Esophagus muscularis mucosa (tissue), 4 donors: Measurements from ENCODE around the gene SIK2. TPM values are rescaled to one million over a fixed set of nuclear protein-coding genes. Genes with fewer than 3 reads are reported as not detected.

Experiments used
- DNase-seq: peaks from one replicate; pipeline ENCODE4 v3.0.0-alpha.2; 2017; ENCODE audit errors: extremely low spot score
- H3K27ac ChIP-seq, 4 donors: fragments of 200-600 bp; sonication (generic); replicated peaks in 1 of 4; 1 replicate in 3 of 4; 2 replicates in 1 of 4; pipeline ENCODE4 v1.5.1; 2016 to 2019; ENCODE audit warnings: mild to moderate bottlenecking in 1 of 4
- H3K27me3 ChIP-seq, 4 donors: fragments of 200-600 bp; sonication (generic); one replicate each; pipeline versions ENCODE4 v1.5.1 to v1.6.0; 2016 to 2019
- H3K36me3 ChIP-seq, 4 donors: fragments of 200-600 bp; sonication (generic); one replicate each; pipeline ENCODE4 v1.5.1; 2016 to 2019
- H3K4me1 ChIP-seq, 4 donors: fragments of 200-600 bp; sonication (generic); one replicate each; pipeline ENCODE4 v1.5.1; 2016 to 2019
- H3K4me3 ChIP-seq, 4 donors: fragments of 200-600 bp; sonication (generic); 1 replicate in 2 of 4; 2 replicates in 2 of 4; pipeline ENCODE4 v1.5.1; 2016 to 2019; ENCODE audit warnings: mild to moderate bottlenecking in 4 of 4, moderate library complexity in 1 of 4
- H3K9me3 ChIP-seq, 4 donors: fragments of 200-600 bp; sonication (generic); 1 replicate in 3 of 4; 2 replicates in 1 of 4; pipeline ENCODE4 v1.5.1; 2016 to 2019
- EP300 ChIP-seq: sonication (generic); formaldehyde crosslinking; IDR thresholded peaks from one replicate; pipeline ENCODE4 v1.6.1; 2017; ENCODE audit warnings: antibody characterized with exemption
- POLR2A ChIP-seq: fragments of 450-650 bp; IDR thresholded peaks from one replicate; pipeline ENCODE4 v1.6.1; 2017; ENCODE audit warnings: antibody characterized with exemption, moderate library complexity, mild to moderate bottlenecking, low read depth
- POLR2AphosphoS5 ChIP-seq, 2 donors: sonication (generic); formaldehyde crosslinking; IDR thresholded peaks; one replicate each; pipeline ENCODE4 v1.6.1; 2017; ENCODE audit warnings: antibody characterized with exemption in 2 of 2
- WGBS: methylation state at CpG from one replicate; pipeline ENCODE4 v1.1.5; 2018; 5-methylcytosine and 5-hydroxymethylcytosine counted together
- intact Hi-C: fragments of 100-400 bp; cut with DNase I; formaldehyde crosslinking; loops from one replicate; pipeline ENCODE4 v1.15.1; 2023
- total RNA-seq, 4 donors: library from RNA; depleted of rRNA; stranded (reverse); fragments of >200 nt; gene quantifications; one replicate each; pipeline versions ENCODE4 v1.1.0 to v1.2.1, GENCODE V29; 2016
- TF ChIP-seq, protein P1 (sequence below), 3 experiments: fragments of 200-600 bp in 2 of 3; fragments of 450-650 bp in 1 of 3; sonication (generic) in 2 of 3; IDR thresholded peaks; one replicate each; pipeline ENCODE4 v1.5.1; 2017 to 2019; ENCODE audit warnings: antibody characterized with exemption in 3 of 3, mild to moderate bottlenecking in 2 of 3, moderate library complexity in 1 of 3

Gene SIK2
- total RNA-seq, 4 donors from 2014 or later: 14.5 to 22.1 (median 17.4) TPM

DNA sequence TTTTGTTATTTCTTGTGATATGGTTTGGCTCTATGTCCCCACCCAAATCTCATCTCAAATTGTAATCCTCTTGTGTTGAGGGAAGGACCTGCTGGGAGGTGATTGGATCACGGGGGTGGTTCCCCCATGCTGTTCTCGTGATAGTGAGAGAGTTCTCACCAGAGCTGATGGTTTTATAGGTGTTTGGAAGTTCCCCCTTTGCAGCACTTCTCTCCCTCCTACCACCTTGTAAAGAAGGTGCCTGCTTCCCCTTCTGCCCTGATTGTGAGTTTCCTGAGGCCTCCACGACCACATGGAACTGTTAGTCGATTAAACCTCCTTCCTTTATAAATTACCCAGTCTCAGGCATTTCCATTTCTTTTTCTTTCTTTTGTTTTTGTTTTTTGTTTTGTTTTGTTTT lies 24.4 kb upstream of the SIK2 start:
- WGBS: 79% methylated on average over 4 of the region's 4 CpGs
- TF ChIP-seq EP300 (no peak), POLR2A (no peak), POLR2AphosphoS5 (IDR thresholded peaks at IDR 0.05) (no peak)
- TF ChIP-seq, protein P1, sequence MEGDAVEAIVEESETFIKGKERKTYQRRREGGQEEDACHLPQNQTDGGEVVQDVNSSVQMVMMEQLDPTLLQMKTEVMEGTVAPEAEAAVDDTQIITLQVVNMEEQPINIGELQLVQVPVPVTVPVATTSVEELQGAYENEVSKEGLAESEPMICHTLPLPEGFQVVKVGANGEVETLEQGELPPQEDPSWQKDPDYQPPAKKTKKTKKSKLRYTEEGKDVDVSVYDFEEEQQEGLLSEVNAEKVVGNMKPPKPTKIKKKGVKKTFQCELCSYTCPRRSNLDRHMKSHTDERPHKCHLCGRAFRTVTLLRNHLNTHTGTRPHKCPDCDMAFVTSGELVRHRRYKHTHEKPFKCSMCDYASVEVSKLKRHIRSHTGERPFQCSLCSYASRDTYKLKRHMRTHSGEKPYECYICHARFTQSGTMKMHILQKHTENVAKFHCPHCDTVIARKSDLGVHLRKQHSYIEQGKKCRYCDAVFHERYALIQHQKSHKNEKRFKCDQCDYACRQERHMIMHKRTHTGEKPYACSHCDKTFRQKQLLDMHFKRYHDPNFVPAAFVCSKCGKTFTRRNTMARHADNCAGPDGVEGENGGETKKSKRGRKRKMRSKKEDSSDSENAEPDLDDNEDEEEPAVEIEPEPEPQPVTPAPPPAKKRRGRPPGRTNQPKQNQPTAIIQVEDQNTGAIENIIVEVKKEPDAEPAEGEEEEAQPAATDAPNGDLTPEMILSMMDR (IDR thresholded peaks at IDR 0.05): no peak

DNA sequence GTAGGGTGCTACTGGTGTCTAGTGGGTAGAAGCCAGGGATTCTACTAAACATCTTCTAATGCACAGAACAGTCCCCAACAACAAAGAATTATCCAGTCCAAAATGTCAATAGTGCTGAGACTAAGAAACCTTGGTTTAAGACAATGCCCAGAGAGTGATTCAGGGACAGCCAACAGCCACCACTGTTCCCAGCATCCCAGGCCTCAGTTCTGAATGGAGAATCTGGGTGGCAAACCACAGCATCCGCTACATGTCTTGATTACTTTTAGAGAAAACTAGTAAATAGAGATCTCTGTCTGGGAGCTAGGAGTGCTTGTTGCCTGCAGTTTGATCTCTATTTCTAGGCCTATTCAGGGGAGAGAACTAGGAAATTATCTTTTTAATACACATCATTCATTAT lies 20.9 kb upstream of the SIK2 start:
- H3K36me3 ChIP-seq: no peaks in the 10 kb centered on the region
- H3K4me1 ChIP-seq: peaks cover 0 to 11% (median 7%) of the 10 kb centered on the region in 4 donors
- WGBS: 94% methylated on average over 1 of the region's 1 CpG
- no peak overlapping the region for H3K4me3 ChIP-seq
- no peaks in the 10 kb centered on the region for H3K27me3 ChIP-seq
- no peak overlapping the region for H3K27ac ChIP-seq
- intact Hi-C loops: no loop called here
- DNase-seq: peak; percentile 42
- TF ChIP-seq, protein P1 (IDR thresholded peaks at IDR 0.05): no peak
- H3K9me3 ChIP-seq: no peaks in the 10 kb centered on the region

More for the DNA sequence above, 24.4 kb upstream of the SIK2 start:
- Histone ChIP-seq H3K4me3 (no peak overlapping the region), H3K9me3 (no peaks in the 10 kb centered on the region), H3K27ac (no peak overlapping the region), H3K27me3 (no peaks in the 10 kb centered on the region), H3K36me3 (no peaks in the 10 kb centered on the region), H3K4me1 (peaks cover 16 to 24% (median 20%) of the 10 kb centered on the region in 4 donors)
- intact Hi-C loops: no loop called here
- no peak for DNase-seq

DNA sequence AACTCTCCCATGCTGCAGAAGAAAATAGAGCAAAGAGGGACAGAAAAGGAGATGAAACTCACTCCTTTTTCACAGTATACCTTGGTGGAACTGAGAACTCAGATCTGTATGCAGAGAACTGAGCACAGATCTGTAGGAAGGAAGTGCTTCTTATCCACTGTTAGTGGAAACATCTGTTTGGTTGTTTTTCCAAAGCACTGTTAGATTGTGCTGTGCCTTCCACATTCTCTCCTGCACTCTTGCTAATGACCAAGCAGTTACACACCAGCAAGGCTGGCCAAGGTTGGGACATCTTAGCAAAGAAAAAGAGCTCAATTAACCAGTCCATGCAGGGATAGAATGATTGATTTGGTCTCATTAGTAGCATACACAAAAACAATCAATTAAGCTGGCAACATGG lies 20.1 kb upstream of the SIK2 start:
- intact Hi-C loops: no loop called here
- Histone ChIP-seq H3K4me1 (peaks cover 0 to 11% (median 7%) of the 10 kb centered on the region in 4 donors), H3K27ac (no peak overlapping the region), H3K36me3 (no peaks in the 10 kb centered on the region), H3K9me3 (no peaks in the 10 kb centered on the region), H3K27me3 (no peaks in the 10 kb centered on the region), H3K4me3 (no peak overlapping the region)
- no peak for TF ChIP-seq POLR2AphosphoS5 (IDR thresholded peaks at IDR 0.05)
- no peak for TF ChIP-seq POLR2A
- no peak for TF ChIP-seq EP300
- TF ChIP-seq, protein P1 (IDR thresholded peaks at IDR 0.05): no peak
- peak; percentile 50 for DNase-seq

DNA sequence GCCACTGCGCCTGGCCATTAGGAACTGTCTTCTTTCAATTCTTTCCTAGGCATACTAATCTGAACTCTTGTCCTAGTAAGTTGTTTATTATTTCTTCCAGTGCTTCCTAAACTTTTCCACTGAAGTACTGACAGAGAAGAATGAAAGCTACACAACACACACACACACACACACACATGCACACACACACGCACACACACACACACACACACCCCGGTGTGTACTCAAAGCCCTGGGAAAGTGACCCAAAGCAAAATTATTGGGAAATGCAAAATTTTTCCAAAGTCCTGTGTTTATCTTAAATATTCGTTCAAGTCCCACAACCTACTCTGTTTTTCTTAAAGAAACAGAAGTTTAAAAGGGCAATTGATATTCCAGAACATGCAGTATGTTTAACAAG lies 19.4 kb upstream of the SIK2 start:
- TF ChIP-seq EP300: no peak
- TF ChIP-seq POLR2A: no peak
- TF ChIP-seq POLR2AphosphoS5 (IDR thresholded peaks at IDR 0.05): no peak
- TF ChIP-seq, protein P1 (IDR thresholded peaks at IDR 0.05): no peak
- no peak overlapping the region for H3K27ac ChIP-seq
- no peaks in the 10 kb centered on the region for H3K9me3 ChIP-seq
- no peaks in the 10 kb centered on the region for H3K36me3 ChIP-seq
- no peak for DNase-seq
- intact Hi-C loops: no loop called here
- peaks cover 0 to 11% (median 7%) of the 10 kb centered on the region in 4 donors for H3K4me1 ChIP-seq
- H3K27me3 ChIP-seq: no peaks in the 10 kb centered on the region
- WGBS: 44% methylated on average over 4 of the region's 4 CpGs
- H3K4me3 ChIP-seq: no peak overlapping the region

DNA sequence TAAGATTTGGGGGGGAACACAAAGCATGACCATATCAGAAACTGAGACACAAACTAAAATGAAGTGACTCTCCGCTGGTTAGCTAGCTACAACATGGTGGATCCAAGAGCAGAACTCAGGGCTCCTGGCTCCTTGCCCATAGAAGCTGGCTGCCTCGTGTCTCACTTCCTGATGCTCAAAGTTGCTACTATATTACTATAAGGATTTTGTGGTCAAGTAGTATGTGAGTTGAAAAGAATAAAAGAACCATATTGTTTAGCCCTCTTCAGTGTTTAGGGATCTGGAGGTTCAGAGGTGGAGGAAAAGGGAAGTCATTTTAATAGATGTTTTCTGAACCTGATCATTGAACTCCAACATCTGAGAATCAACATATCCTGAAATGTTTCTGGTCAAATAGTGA lies 16.9 kb upstream of the SIK2 start:
- intact Hi-C loops: loop anchor here (5.0 kb wide), 1 partner anchor 257 kb away; no protein-coding TSS in a partner anchor
- peaks cover 0 to 21% (median 17%) of the 10 kb centered on the region in 4 donors for H3K4me1 ChIP-seq
- H3K27ac ChIP-seq: no peak overlapping the region
- H3K36me3 ChIP-seq: no peaks in the 10 kb centered on the region
- no peaks in the 10 kb centered on the region for H3K9me3 ChIP-seq
- no peak for TF ChIP-seq POLR2A
- no peak for TF ChIP-seq POLR2AphosphoS5 (IDR thresholded peaks at IDR 0.05)
- TF ChIP-seq, protein P1 (IDR thresholded peaks at IDR 0.05): no peak
- TF ChIP-seq EP300: no peak
- no peak overlapping the region for H3K4me3 ChIP-seq
- no peak for DNase-seq
- H3K27me3 ChIP-seq: no peaks in the 10 kb centered on the region
- 41% methylated on average over 2 of the region's 2 CpGs for WGBS
